ENCODE data around the gene MAP4K1. TPM values are rescaled to one million over a fixed set of nuclear protein-coding genes. Genes with fewer than 3 reads are reported as not detected.

MAP4K1 gene
- 3.9 TPM for polyA plus RNA-seq (ENCODE audit: insufficient read length)
- long read RNA-seq, donor 1, partial matches to known transcripts, result 338 of 595 reads
- long read RNA-seq, donor 1, other reads (novel, unspliced or antisense), result 257 of 595 reads
- long read RNA-seq, donor 2, partial matches to known transcripts, result 221 of 513 reads
- long read RNA-seq, donor 2, other reads (novel, unspliced or antisense), result 292 of 513 reads
- long read RNA-seq, donor 3, result 0 reads
- long read RNA-seq, donor 4, partial matches to known transcripts, result 206 of 255 reads
- long read RNA-seq, donor 4, other reads (novel, unspliced or antisense), result 49 of 255 reads
- long read RNA-seq, donor 5, partial matches to known transcripts, result 375 of 882 reads
- long read RNA-seq, donor 5, other reads (novel, unspliced or antisense), result 507 of 882 reads
- long read RNA-seq, donor 6, partial matches to known transcripts, result 621 of 640 reads
- long read RNA-seq, donor 6, other reads (novel, unspliced or antisense), result 18 of 640 reads
- long read RNA-seq, donor 7, result 0 reads
- long read RNA-seq, donor 8, partial matches to known transcripts, result 581 of 745 reads
- long read RNA-seq, donor 8, other reads (novel, unspliced or antisense), result 164 of 745 reads

DNA sequence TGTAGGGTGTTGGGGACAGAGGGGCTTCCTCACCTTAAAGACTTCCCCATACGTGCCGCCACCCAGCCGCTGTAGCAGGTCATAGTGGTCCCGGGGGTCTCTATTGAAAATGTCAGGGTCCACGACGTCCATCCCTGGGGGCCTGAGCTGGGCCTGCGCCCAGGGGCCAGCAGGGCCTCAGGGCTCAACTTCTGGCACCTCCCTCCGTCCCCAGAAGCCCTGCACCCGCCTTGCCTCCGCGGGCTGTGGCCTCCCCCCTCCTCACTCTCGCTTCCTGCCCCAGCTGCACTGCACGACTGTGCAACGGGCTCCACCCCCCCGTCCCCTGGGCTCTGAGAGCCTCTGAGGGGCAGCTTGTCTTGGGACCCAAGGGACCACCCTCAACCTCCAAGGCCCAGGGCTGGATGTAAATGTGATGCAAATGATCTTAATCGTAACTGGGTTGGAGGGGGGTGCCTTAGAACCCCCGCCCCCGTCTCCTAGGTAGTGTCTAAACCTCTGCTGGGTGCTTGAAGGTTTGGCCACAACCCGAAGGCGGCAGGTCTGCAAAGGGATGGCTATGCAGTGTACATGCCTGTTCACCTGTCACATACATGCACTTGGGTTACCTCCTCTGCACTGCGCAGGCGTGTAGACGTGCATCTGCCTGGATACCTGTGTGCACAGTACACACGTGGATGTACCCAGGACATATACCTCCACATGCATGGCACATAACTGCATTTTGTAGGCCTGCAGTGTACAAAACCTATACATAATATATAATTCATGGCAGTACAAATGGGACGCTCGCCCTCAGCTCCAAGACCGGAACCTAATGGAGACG is at the start of gene MAP4K1:
TSS of gene MAP4K1 (minus strand) at position 190 of the 826 bp plus-strand sequence. CDS start at position 132, 58 bp downstream.
- DNase-seq, result no peak

GRCh38 chr19:38666663-38667511 is 49.1 kb upstream of the MAP4K1 start:
- no peak for DNase-seq

GRCh38 chr19:38665950-38666662 is 48.4 kb upstream of the MAP4K1 start:
- peak; percentile 86 for DNase-seq

DNA sequence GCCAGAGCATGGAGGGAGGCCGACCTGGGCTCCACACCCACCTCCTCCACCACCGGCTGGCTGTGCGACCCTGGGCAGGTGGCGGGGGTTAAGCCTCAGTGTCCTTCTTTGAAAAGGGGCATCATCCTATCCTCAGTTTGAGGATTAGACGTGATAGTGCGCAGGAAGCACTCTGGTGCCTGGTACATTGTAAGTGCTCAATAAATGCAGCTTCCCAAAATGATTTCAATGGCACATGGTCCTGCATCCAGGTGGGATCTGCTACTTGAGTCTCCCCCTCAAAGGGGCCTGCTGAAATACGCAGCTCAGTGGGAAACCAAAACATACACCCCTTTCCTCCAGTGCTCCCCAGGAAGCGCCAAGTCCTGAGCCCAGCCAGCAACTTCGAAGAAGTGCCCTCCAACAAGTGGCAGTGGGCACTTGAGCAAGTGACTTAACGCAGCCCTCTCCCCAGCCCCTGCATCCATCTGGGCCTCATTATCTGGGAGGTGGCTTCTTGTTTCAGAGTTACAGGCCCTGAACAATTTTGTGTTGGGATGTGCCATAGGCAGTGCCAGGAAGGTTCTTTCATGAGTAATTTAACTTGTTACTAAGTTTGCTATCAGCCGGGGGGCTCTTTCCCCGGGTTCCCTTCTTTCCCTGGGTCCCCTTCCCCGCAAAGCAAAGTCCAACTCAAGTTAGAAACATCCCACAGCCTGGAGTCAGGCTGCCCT is 47.6 kb upstream of the MAP4K1 start:
- DNase-seq, result no peak

GRCh38 chr19:38664503-38665211 is 46.9 kb upstream of the MAP4K1 start:
- DNase-seq, result no peak

DNA sequence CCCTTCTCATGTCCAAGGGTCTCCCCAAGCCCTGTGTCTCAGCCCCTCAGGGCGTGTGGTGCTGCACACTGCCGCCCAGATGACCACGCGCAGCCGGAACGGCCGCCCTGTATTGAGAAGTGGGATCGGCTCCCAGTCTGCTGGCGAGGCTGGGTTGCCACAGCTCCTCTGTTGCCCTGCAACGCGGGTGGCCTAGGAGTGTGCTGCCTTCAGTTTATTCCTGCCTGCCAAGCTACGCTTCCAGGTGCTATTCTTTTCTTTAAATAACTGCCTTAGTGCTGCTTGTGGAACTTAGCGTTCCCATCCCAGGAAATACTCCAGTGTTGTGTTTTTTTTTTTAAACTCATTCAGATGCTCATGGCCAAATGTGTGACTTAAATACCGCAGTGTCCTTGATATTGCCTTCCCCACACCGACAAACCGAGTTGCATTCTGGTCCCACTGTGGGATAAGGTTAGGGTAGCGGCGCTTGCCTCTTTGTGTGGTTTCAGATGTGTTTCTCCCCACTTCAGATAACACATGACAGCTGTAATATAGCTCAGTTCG is 46.3 kb upstream of the MAP4K1 start:
- no peak for DNase-seq

GRCh38 chr19:38663156-38663651 is 45.5 kb upstream of the MAP4K1 start:
- no peak for DNase-seq

DNA sequence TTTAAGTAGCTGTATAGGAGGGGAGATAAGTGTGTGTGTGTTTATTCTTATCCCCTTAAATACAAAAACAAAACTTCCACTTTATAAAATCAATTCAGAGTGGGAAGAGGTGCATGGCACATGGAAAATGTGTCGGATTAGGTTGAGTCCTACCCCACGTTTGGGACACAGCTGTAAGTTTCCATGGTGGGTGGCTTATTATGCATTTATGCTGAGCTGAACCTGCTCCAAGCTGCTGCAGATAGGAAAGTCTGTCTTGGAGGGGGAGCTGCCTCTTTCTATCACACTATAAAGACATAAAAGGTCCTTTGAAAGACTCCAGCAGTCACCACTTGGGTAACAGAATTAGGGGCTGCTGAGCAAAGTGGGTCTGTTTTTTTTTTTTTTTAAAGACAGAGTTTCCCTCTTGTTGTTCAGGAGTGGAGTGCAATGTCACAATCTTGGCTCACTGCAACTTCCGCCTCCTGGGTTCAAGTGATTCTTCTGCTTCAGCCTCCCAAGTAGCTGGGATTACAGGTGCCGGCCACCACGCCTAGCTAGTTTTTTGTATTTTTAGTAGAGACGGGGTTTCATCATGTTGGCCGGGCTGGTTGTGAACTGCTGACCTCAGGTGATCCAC is 44.9 kb upstream of the MAP4K1 start:
- DNase-seq, result no peak

DNA sequence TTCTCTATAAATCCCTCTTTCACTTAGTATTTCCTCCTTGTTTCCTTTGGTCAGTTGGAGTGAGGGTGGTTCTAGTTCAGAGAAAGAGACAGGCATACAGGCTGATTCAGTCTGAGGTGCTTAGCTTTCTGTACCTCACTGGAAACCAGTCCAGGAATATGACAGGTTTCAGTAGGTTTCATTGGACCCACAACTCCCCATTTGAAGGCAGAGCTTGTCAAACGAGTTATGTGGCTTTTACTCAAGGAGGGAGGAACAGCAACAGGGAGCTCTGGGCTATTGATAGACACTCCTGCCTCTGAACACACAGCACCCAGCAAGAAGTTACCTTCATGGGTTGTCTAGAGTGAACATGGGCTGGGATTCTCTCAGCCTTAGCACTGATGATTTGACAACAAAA is 44.2 kb upstream of the MAP4K1 start:
- no peak for DNase-seq

DNA sequence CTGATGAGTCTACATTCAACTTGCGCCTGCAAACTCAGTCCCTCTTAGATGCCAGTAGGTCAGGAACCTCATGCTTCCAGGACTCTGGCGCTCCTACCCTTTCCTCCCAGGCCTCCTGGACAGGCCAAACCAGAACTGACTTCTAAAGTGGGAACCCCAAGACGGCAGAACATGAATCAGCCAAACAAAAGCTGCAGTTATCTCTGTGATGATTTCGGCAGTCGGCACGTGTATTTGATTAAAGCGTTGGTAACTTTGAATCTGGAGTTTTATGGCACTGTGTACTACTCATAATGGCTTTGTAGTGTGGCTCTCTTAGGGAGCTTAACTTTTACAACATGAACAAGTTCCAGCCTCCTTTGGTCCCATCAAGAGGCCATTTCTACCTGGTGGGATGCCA is 43.4 kb upstream of the MAP4K1 start:
- no peak for DNase-seq

DNA sequence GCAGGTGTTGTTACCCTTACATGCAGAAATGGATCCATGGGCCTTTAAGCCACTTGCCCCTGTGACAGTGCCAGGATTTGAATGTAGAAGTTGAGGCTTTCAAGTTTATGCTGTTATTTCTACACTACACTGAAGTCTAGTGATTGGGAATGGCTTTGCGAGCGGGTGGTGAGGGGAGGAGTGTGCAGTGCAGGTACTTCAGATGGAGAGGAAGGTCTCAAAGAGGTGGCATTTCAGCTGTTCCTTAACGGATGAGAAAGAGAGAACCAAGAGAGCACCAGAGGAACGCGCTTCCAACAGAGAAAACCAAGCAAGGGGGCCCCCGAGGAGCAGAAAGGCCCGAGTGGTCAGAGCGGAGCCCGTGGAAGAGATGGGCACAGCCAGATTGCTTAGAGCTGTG is 43.0 kb upstream of the MAP4K1 start:
- DNase-seq, result no peak

GRCh38 chr19:38658462-38659306 is 40.9 kb upstream of the MAP4K1 start:
- no peak for DNase-seq

DNA sequence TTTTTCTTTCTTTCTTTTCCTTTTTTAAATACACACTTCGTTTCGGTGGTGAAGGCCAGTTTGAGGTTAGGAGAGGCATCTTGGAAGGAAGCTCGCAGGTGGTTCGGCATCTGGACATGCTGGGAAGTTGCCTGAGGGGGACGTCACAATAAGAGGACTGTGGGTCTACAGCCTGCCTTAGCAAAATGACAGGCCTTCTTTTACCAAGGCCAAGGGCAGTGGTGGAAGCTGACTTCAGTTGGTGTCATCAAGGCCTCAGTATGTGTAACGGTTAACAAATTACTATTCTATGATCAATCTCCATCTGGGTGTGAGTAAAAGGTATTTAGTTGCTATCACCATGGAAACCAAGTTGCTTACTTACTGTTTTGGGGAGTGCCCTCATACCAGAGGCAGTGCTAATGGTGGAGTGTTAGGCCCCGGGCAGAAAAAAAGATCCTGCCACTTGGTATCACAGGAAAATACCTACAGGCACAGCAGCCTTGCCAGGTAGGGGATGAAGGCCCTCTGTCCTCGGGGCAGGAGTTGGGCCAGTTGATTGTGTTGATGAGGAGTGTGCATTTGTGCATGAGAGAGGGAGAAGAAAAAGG is 40.0 kb upstream of the MAP4K1 start:
- no peak for DNase-seq

DNA sequence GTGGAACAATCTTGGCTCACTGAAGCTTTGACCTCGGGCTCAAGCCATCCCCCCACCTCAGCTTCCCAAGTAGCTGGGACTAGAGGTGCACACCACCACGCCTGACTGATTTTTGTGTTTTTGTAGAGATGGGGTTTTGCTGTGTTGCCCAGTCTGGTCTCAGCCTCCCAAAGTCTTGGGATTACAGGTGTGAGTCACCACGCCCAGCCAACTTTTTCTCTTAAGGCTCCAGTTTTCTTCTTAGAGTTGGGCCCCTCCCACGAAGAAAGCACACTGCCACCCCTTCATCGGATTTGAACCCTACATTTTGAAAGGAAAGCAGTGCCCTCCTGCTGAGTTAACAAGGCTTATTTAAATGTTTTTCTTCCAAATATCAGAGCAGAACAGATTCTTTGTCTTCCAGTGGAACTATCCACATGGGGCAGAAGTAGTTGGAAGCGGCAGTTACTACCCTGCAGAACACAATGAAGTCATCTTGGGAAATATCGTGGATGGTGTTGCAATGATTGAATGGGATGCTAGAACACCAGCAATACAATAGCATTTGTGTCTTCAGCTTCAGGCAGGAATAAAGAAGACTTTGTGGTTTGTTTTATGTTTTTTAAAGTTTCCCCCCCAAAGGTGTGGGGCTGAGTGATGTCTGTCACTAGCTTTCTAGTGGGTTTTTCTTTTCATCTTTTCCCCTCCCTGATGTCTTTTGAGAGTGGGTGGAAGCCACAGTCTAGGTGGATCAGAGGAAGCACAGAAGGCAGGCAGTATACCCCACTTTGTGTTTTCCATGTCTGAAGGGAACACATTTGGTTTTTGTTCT is 38.6 kb upstream of the MAP4K1 start:
- DNase-seq, result no peak

DNA sequence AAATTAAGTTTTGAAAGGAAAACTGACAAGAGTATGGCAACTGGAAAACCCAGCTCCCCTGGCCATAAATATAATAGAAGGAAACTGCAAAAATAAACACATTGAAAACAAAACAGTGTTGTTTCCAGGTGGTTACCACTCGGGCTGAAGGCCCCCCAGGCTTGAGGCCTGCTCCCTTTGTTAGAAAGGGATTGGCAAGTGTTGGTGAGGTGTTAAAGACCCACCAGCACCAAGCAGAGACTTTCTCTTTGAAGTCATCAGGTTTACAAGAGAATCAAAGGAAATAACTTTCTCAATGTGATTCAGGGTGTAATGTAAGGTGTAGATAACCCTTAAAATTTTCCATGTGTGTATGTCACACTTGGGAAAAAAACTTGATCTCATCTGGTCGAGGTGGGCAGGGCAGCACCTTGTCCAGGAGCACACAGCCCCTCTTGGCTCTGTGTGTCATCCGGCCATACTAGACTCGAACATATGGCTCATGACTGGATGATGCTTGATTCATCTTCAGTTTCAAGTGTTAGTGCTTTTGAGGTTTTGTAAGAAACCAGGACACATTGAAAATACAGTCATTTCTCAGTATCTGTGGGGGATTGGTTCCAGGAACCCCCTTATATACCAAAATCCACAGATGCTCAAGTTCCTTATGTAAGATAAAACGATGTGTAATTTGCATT is 37.5 kb upstream of the MAP4K1 start:
- no peak for DNase-seq

DNA sequence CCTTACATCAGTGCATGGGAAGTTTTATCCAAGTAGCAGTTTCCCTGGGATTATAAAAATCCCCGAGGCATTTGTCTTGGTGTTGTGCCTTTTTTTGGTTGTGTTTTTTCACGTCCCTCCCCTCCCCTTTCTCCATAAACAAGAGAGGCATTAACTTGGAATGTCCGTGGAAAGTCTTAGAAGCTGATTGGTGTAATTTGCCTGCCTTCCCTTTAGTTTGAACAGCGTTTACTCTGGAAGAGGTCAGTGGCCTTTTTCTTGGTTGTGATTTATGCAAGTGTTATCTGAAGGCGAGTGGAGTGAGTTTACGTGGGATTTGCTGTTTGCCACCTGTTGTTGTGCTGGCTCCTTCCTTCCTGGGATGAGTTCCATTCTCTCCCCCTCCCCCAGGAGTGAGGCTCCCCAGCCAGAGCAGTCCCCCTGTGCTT is 36.9 kb upstream of the MAP4K1 start:
- DNase-seq, result no peak

Measured in left kidney (tissue), 8 donors.